ENCODE results near the gene TRIM66. TPM values are rescaled to one million over a fixed set of nuclear protein-coding genes. Genes with fewer than 3 reads are reported as not detected.
A peak's percentile ranks its signal among the peaks of the same experiment; 100 is the strongest.

Gene TRIM66
- total and polyA plus RNA-seq, 10 of the 15 experiments (the other 5 are each of a cell fraction or from before 2014, with no cell fraction given): 1.7 to 14.5 (median 7.4) TPM

- TF ChIP-seq PKNOX1 (IDR thresholded peaks at IDR 0.05) (peak; percentile 81), RB1 (IDR thresholded peaks at IDR 0.05; ENCODE audit: borderline replicate concordance) (peak; percentile 49), SREBF1 (IDR thresholded peaks at IDR 0.05; ENCODE audit: low read length) (no peak), KAT2A (conservative IDR thresholded peaks at IDR 0.05; ENCODE audit: control insufficient read depth, low read depth, low read length) (no peak), EP300 (IDR thresholded peaks at IDR 0.05; ENCODE audit: borderline replicate concordance in 1 of 2, control insufficient read depth in 1 of 2, low read depth in 2 of 2, low read length in 2 of 2) (peak in 1 of 2 experiments; percentile 40; a peak in 1 of 4 replicates), MTA3 (IDR thresholded peaks at IDR 0.05; ENCODE audit: borderline replicate concordance, low read length) (peak; percentile 78; the same call in 1 of the 2 replicates), ZBTB33 (IDR thresholded peaks at IDR 0.05) (no peak), EED (IDR thresholded peaks at IDR 0.05; ENCODE audit: low read depth) (no peak), MTA2 (IDR thresholded peaks at IDR 0.05; ENCODE audit: low read depth) (peak; percentile 58; the same call in 1 of the 2 replicates), ATF7 (IDR thresholded peaks at IDR 0.05; ENCODE audit: low read depth) (peak; percentile 42; the same call in 1 of the 2 replicates), KDM1A (IDR thresholded peaks at IDR 0.05; ENCODE audit: borderline replicate concordance) (no peak), POLR2AphosphoS2 (IDR thresholded peaks at IDR 0.05; ENCODE audit: low read depth, low read length) (peak; percentile 97), NR2F1 (conservative IDR thresholded peaks at IDR 0.05) (peak; percentile 69), SMARCA5 (IDR thresholded peaks at IDR 0.05) (no peak; the same call in 1 of the 2 replicates), ZBED1 (IDR thresholded peaks at IDR 0.05; ENCODE audit: borderline replicate concordance) (peak; percentile 90)
- TF ChIP-seq, protein P1, sequence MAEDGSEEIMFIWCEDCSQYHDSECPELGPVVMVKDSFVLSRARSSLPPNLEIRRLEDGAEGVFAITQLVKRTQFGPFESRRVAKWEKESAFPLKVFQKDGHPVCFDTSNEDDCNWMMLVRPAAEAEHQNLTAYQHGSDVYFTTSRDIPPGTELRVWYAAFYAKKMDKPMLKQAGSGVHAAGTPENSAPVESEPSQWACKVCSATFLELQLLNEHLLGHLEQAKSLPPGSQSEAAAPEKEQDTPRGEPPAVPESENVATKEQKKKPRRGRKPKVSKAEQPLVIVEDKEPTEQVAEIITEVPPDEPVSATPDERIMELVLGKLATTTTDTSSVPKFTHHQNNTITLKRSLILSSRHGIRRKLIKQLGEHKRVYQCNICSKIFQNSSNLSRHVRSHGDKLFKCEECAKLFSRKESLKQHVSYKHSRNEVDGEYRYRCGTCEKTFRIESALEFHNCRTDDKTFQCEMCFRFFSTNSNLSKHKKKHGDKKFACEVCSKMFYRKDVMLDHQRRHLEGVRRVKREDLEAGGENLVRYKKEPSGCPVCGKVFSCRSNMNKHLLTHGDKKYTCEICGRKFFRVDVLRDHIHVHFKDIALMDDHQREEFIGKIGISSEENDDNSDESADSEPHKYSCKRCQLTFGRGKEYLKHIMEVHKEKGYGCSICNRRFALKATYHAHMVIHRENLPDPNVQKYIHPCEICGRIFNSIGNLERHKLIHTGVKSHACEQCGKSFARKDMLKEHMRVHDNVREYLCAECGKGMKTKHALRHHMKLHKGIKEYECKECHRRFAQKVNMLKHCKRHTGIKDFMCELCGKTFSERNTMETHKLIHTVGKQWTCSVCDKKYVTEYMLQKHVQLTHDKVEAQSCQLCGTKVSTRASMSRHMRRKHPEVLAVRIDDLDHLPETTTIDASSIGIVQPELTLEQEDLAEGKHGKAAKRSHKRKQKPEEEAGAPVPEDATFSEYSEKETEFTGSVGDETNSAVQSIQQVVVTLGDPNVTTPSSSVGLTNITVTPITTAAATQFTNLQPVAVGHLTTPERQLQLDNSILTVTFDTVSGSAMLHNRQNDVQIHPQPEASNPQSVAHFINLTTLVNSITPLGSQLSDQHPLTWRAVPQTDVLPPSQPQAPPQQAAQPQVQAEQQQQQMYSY (CRISPR knock-in tag; IDR thresholded peaks at IDR 0.05): no peak
- TF ChIP-seq, protein P2, sequence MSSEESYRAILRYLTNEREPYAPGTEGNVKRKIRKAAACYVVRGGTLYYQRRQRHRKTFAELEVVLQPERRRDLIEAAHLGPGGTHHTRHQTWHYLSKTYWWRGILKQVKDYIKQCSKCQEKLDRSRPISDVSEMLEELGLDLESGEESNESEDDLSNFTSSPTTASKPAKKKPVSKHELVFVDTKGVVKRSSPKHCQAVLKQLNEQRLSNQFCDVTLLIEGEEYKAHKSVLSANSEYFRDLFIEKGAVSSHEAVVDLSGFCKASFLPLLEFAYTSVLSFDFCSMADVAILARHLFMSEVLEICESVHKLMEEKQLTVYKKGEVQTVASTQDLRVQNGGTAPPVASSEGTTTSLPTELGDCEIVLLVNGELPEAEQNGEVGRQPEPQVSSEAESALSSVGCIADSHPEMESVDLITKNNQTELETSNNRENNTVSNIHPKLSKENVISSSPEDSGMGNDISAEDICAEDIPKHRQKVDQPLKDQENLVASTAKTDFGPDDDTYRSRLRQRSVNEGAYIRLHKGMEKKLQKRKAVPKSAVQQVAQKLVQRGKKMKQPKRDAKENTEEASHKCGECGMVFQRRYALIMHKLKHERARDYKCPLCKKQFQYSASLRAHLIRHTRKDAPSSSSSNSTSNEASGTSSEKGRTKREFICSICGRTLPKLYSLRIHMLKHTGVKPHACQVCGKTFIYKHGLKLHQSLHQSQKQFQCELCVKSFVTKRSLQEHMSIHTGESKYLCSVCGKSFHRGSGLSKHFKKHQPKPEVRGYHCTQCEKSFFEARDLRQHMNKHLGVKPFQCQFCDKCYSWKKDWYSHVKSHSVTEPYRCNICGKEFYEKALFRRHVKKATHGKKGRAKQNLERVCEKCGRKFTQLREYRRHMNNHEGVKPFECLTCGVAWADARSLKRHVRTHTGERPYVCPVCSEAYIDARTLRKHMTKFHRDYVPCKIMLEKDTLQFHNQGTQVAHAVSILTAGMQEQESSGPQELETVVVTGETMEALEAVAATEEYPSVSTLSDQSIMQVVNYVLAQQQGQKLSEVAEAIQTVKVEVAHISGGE (CRISPR knock-in tag; IDR thresholded peaks at IDR 0.05): peak; percentile 72
Observed at GRCh38 chr11:8688414-8689362, 6.2 kb upstream of the TRIM66 start (continued).

Measured in GM12878 (cell line).